OCI-LY3 (cell line): Measurements from ENCODE around the gene CCL15.

ENCODE experiments used
- H2AFZ ChIP-seq: fragments of 200-600, 300-600 bp; shearing (Covaris generic); 2 replicates; pipeline ENCODE4 v1.6.0; 2014; ENCODE audit warnings: antibody characterized with exemption, low read depth, low read length
- H3K27ac ChIP-seq: fragments of 200-600, 300-600 bp; sonication (generic); 2 replicates; pipeline ENCODE4 v1.5.1; 2014; ENCODE audit warnings: mild to moderate bottlenecking, low read length, moderate library complexity, mixed read lengths
- H3K27me3 ChIP-seq: fragments of 200-600, 300-600 bp; sonication (generic); 2 replicates; pipeline ENCODE4 v1.6.1; 2014; ENCODE audit warnings: low read depth, low read length, mixed read lengths
- H3K36me3 ChIP-seq: fragments of 200-600, 300-600 bp; sonication (generic); replicated peaks from 2 replicates; pipeline ENCODE3; 2014; ENCODE audit warnings: low read depth, low read length, mixed read lengths
- H3K4me1 ChIP-seq: fragments of 300-600, 200-600 bp; sonication (generic); 2 replicates; pipeline ENCODE4 v1.6.1; 2014; ENCODE audit warnings: low read length, mixed read lengths
- H3K4me2 ChIP-seq: fragments of 200-600, 300-600 bp; sonication (generic); 2 replicates; pipeline ENCODE4 v1.6.1; 2014; ENCODE audit warnings: low read length, mixed read lengths
- H3K4me3 ChIP-seq: fragments of 300-600, 200-600 bp; sonication (generic); 2 replicates; pipeline ENCODE4 v1.5.1; 2014; ENCODE audit warnings: antibody characterized with exemption, mild to moderate bottlenecking, low read length, moderate library complexity
- H3K79me2 ChIP-seq: fragments of 300-600, 200-600 bp; shearing (Covaris generic); 2 replicates; pipeline ENCODE4 v1.6.1; 2014; ENCODE audit warnings: mild to moderate bottlenecking, low read length, mixed read lengths
- H3K9ac ChIP-seq: fragments of 300-600, 200-600 bp; shearing (Covaris generic); 2 replicates; pipeline ENCODE4 v1.6.0; 2014; ENCODE audit warnings: mild to moderate bottlenecking, low read length, moderate library complexity
- H3K9me3 ChIP-seq: fragments of 200-600, 300-600 bp; shearing (Covaris generic); 2 replicates; pipeline ENCODE4 v1.6.1; 2014; ENCODE audit warnings: low read length, mixed read lengths; ENCODE audit not compliant: insufficient read depth
- H4K20me1 ChIP-seq: fragments of 200-600, 300-600 bp; sonication (generic); 2 replicates; pipeline ENCODE4 v1.6.1; 2016; ENCODE audit warnings: low read length, mixed read lengths; ENCODE audit not compliant: insufficient read depth
- EZH2phosphoT487 ChIP-seq: fragments of 200-600 bp; shearing (Covaris generic); IDR thresholded peaks from 2 replicates; pipeline ENCODE4 v1.6.1; 2018; ENCODE audit warnings: antibody characterized with exemption, mixed run types, low read depth
- TF ChIP-seq, protein P1 (sequence below): fragments of 200-600, 300-600 bp; sonication (generic); IDR thresholded peaks from 2 replicates; pipeline ENCODE4 v1.5.1; 2014; ENCODE audit warnings: antibody characterized with exemption, low read length, low read depth

Gene CCL15

DNA sequence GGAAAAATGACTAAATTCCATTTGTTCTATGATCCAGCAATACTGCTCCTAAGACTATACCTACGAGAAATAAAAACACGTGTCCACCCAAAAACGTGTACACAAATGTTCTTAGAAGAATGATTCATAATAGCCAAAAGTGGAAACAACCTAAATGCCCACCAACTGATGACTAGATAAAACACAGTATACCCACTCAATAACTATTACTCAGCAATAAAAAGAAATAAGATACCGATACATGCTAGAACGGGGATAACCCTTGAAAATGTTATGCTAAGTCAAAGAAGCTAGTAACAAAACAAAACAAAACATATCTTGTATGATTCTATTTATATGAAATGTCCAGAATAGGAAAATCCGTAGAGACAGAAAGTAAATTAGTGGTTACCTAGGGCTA lies 37.7 kb downstream of the CCL15 start:
- H2AFZ ChIP-seq = no peak overlapping the region
- H3K4me1 ChIP-seq = 0 out of 2 replicates have a peak, but pooled peaks cover 1% of the 10 kb centered on the region
- no peaks in the 10 kb centered on the region for H4K20me1 ChIP-seq
- TF ChIP-seq, protein P1, sequence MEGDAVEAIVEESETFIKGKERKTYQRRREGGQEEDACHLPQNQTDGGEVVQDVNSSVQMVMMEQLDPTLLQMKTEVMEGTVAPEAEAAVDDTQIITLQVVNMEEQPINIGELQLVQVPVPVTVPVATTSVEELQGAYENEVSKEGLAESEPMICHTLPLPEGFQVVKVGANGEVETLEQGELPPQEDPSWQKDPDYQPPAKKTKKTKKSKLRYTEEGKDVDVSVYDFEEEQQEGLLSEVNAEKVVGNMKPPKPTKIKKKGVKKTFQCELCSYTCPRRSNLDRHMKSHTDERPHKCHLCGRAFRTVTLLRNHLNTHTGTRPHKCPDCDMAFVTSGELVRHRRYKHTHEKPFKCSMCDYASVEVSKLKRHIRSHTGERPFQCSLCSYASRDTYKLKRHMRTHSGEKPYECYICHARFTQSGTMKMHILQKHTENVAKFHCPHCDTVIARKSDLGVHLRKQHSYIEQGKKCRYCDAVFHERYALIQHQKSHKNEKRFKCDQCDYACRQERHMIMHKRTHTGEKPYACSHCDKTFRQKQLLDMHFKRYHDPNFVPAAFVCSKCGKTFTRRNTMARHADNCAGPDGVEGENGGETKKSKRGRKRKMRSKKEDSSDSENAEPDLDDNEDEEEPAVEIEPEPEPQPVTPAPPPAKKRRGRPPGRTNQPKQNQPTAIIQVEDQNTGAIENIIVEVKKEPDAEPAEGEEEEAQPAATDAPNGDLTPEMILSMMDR = no peak
- TF ChIP-seq EZH2phosphoT487 = no peak
- no peaks in the 10 kb centered on the region for H3K79me2 ChIP-seq
- no peak overlapping the region for H3K27ac ChIP-seq
- no peak overlapping the region for H3K4me3 ChIP-seq
- H3K36me3 ChIP-seq = no peaks in the 10 kb centered on the region
- H3K4me2 ChIP-seq = no peak overlapping the region
- H3K9ac ChIP-seq = no peak overlapping the region
- H3K9me3 ChIP-seq = no peaks in the 10 kb centered on the region
- H3K27me3 ChIP-seq = peaks cover 26% of the 10 kb centered on the region

DNA sequence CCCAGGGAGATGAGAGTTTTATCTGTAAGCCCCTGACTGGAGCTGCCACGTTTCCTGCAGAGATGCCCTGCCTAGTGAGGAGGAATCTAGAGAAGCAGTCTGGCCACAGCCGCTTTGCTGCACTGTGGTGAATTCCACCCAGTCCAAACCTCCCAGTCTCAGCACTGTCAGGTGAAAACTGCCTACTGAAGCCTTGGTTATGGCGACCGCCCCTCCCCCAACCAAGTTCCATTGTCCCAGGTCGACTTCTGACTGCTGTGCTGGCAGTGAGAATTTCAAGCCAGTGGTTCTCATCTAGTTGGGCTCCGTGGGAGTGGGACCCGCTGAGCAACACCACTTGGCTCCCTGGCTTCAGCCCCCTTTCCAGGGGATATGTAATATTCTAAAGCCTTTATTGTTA lies 47.6 kb downstream of the CCL15 start:
- TF ChIP-seq, protein P1 = no peak
- TF ChIP-seq EZH2phosphoT487 = no peak
- Histone ChIP-seq H2AFZ (no peak overlapping the region), H3K36me3 (no peaks in the 10 kb centered on the region), H4K20me1 (no peaks in the 10 kb centered on the region), H3K9me3 (no peaks in the 10 kb centered on the region), H3K4me3 (no peak overlapping the region), H3K27me3 (peaks cover 20% of the 10 kb centered on the region), H3K79me2 (no peaks in the 10 kb centered on the region), H3K27ac (no peak overlapping the region), H3K9ac (no peak overlapping the region), H3K4me2 (no peak overlapping the region), H3K4me1 (peaks cover 12% of the 10 kb centered on the region)

DNA sequence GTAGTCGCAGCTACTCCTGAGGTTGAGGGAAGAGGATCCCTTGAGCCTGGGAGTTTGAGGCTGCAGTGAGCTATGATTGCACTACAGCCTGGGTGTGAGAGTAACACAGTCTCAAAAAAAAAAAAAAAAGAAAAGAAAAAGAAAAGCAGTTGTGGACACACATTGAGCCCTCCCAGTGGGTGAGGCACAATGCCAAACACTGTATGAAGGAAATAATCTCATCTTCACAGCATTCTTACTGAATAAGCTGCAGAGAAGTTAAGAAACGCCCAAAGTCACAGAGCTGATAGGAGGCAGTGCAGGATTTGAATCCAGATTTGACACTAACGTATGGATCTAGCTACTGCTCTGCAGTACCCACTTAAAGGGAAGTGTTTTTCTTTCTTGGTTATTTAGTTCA lies 52.0 kb downstream of the CCL15 start:
- peaks cover 16% of the 10 kb centered on the region for H3K4me1 ChIP-seq
- no peak overlapping the region for H3K9ac ChIP-seq
- H3K4me3 ChIP-seq = no peak overlapping the region
- H2AFZ ChIP-seq = no peak overlapping the region
- no peaks in the 10 kb centered on the region for H3K27me3 ChIP-seq
- no peaks in the 10 kb centered on the region for H3K36me3 ChIP-seq
- no peak for TF ChIP-seq EZH2phosphoT487
- TF ChIP-seq, protein P1 = no peak
- H3K9me3 ChIP-seq = no peaks in the 10 kb centered on the region
- H3K27ac ChIP-seq = no peak overlapping the region
- H4K20me1 ChIP-seq = no peaks in the 10 kb centered on the region
- no peaks in the 10 kb centered on the region for H3K79me2 ChIP-seq
- H3K4me2 ChIP-seq = no peak overlapping the region

DNA sequence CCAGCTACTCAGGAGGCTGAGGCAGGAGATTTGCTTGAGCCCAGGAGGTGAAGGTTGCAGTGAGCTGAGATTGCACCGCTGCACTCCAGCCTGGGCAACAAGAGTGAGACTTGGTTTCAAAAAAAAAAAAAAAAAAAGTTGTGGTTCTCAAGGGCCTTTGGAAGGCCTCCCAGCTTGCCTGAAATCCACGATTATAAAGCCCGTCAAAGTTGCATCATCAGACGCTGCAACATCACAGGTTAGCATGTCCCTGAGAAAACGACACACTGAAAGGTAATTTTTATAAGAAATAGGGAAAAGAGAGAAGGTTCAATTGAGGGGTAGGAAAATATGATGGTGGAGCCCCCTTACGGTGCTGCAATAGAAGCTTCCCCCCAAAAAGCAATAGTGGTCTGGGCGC lies 53.3 kb downstream of the CCL15 start:
- H3K27me3 ChIP-seq = no peaks in the 10 kb centered on the region
- H3K4me2 ChIP-seq = no peak overlapping the region
- H3K36me3 ChIP-seq = no peaks in the 10 kb centered on the region
- H3K4me1 ChIP-seq = peaks cover 16% of the 10 kb centered on the region
- H4K20me1 ChIP-seq = no peaks in the 10 kb centered on the region
- no peaks in the 10 kb centered on the region for H3K9me3 ChIP-seq
- H3K79me2 ChIP-seq = no peaks in the 10 kb centered on the region
- H3K9ac ChIP-seq = no peak overlapping the region
- TF ChIP-seq EZH2phosphoT487 = no peak
- TF ChIP-seq, protein P1 = no peak
- no peak overlapping the region for H3K4me3 ChIP-seq
- H2AFZ ChIP-seq = no peak overlapping the region
- H3K27ac ChIP-seq = no peak overlapping the region
